ENCODE data around the gene DHX16. TPM values are rescaled to one million over a fixed set of nuclear protein-coding genes. Genes with fewer than 3 reads are reported as not detected.

DHX16 gene
- total and polyA plus RNA-seq, 2 donors (not counting 1 experiment from before 2014, with no cell fraction given), result 51.1 to 71.7 TPM

- 100% methylated on average over 1 of the region's 5 CpGs for WGBS (ENCODE audit: insufficient coverage)
- POLR2A ChIA-PET, result no interaction called here
Observed at GRCh38 chr6:30696432-30696831, 23.6 kb upstream of the DHX16 start.

More at GRCh38 chr6:30696432-30696831, 23.6 kb upstream of the DHX16 start:
- DNase-seq, result no peak
- intact Hi-C loops (cut with micrococcal nuclease), result no loop called here
- Histone ChIP-seq H3K9me3 (ENCODE audit: control extremely low read depth in 1 of 3, control insufficient read depth in 2 of 3, insufficient read depth in 1 of 3, low read length in 2 of 3) (no peaks in the 10 kb centered on the region), H4K20me1 (ENCODE audit: control insufficient read depth, insufficient read depth, low read length, poor library complexity, severe bottlenecking) (no peaks in the 10 kb centered on the region), H3K27ac (ENCODE audit: low read length in 2 of 2) (no peak overlapping the region), H3K36me3 (replicated peaks in 1 of 2; ENCODE audit: control extremely low read depth in 1 of 2, control insufficient read depth in 1 of 2, extremely low read depth in 1 of 2, insufficient read depth in 2 of 2, low read length in 1 of 2) (no peaks in the 10 kb centered on the region), H3K4me3 (ENCODE audit: control extremely low read depth in 1 of 5, extremely low read depth in 1 of 5, insufficient read depth in 1 of 5, low read depth in 2 of 5, low read length in 4 of 5) (no peak overlapping the region), H3K27me3 (replicated peaks in 1 of 4; ENCODE audit: control extremely low read depth in 1 of 4, control insufficient read depth in 3 of 4, insufficient read depth in 4 of 4, low read length in 3 of 4) (no peaks in the 10 kb centered on the region), H3K79me2 (ENCODE audit: control insufficient read depth, insufficient read depth, low read length) (no peaks in the 10 kb centered on the region), H3K4me1 (ENCODE audit: control insufficient read depth in 2 of 2, insufficient read depth in 2 of 2, low read length in 2 of 2) (peaks cover 2 to 4% of the 10 kb centered on the region in 2 donors), H2AFZ (ENCODE audit: insufficient read depth, low read depth, low read length, poor library complexity, severe bottlenecking) (no peak overlapping the region), H3K9ac (ENCODE audit: low read length) (no peak overlapping the region), H3K4me2 (replicated peaks; ENCODE audit: low read depth, low read length, poor library complexity, severe bottlenecking) (no peak overlapping the region)
- H3K4me1 Mint-ChIP-seq, result peaks cover 7% of the 10 kb centered on the region
- no peaks in the 10 kb centered on the region for H3K9me3 Mint-ChIP-seq (ENCODE audit: insufficient read depth)
- H3K27ac Mint-ChIP-seq, result no peak overlapping the region
- no peaks in the 10 kb centered on the region for H3K27me3 Mint-ChIP-seq
- CTCF ChIA-PET, result interaction anchor here (0.7 to 1.6 kb wide), 5 partner anchors 15 to 87 kb away, joined by 3 to 8 read pairs (median 3); partner anchors contain the start of gene MDC1
- H3K4me3 Mint-ChIP-seq, result no peak overlapping the region
- ATAC-seq (ENCODE audit: low read depth), result no peak
- no peak for TF ChIP-seq EZH2 (IDR thresholded peaks at IDR 0.05; ENCODE audit: borderline replicate concordance, insufficient read depth, low read depth, low read length, poor library complexity, severe bottlenecking)
- TF ChIP-seq CTCF (IDR thresholded peaks at IDR 0.05), result no peak
